GM18870 (cell line): ENCODE measurements around the gene CCDC148.
A peak's percentile ranks its signal among the peaks of the same experiment; 100 is the strongest.

ENCODE experiments used
- ATAC-seq: cut with Tn5 transposase; IDR thresholded peaks from one replicate; pipeline ENCODE4 v1.9.1; 2021; ENCODE audit warnings: moderate library complexity; ENCODE audit not compliant: unreplicated experiment

Gene CCDC148

GRCh38 chr2:158221063-158222020 lies 235.2 kb downstream of the CCDC148 start:
- no peak for ATAC-seq

DNA sequence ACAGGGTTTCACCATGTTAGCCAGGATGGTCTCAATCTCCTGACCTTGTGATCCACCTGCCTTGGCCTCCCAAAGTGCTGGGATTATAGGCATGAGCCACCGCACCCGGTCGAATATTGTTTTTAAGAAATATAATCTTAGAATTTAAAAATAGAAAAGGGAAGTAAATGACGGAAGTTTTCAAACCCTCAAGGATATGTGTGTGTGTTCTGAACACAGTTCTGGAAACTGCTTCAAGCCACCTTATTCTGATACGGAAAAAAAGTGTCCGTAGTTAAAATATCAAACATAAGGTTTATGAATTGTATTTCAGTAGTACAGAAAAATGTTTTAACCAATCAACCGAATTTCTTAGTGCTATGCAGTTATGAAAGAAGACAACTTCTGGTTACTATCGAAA lies 239.0 kb downstream of the CCDC148 start:
- ATAC-seq, result no peak

- ATAC-seq, result peak; percentile 96
Observed at GRCh38 chr2:158214431-158214830, 242.1 kb downstream of the CCDC148 start.

DNA sequence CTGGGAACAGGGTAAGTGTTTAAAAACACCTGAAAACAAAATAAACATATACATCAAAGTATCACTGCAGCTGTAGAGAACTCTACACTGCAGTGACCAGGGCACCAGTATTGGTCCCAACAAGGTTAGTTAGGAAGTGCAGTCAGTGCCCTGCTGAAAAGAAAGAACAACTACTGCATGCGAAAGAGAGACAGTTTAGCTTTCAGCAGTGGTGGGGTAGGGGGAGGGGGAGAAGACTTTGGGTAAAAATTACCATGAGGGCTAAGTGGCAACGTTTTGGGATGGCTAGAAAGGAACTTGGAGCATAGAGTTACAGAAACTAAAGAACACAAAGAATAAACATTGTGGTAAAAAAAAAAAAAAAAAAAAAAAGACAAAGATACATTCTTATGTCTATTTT lies 242.8 kb downstream of the CCDC148 start:
- ATAC-seq, result no peak

GRCh38 chr2:158212301-158212700 lies 244.3 kb downstream of the CCDC148 start:
- ATAC-seq, result no peak

DNA sequence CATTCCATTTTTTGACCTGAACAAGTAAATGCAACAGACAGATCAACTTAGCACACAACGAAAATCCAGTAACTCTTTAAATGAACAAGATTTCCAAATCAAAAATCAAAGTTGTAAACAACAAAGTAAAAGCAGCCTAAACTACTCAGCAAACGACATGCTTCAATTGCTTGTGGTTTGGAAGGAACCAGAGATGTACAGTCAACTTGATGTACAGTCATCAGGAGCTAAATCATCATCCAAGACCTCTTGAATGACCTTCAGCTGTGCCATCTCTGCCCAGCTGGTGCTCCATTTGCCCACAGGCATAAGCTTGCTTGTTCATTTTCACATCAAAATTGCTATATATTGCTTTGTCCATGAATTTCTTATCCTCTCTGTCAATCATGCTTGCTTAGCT lies 245.1 kb downstream of the CCDC148 start:
- no peak for ATAC-seq

DNA sequence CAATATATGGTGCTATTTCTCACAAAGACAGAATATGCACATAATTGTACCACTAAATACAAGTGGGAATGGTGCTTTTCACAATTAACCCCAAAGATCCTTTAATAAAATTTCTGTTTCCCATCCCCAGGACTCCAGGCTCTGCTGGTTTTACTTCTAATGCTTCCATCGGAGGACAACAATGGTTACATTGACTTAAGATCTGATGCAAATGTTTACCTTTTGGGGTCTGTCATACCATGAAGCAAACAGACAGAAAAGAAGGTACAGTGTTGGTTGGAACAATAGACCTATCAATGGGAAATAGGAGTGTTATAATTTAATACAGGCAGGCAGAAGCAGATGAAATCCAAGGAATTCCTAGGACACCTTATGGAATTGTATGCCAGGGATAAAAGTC lies 249.2 kb downstream of the CCDC148 start:
- ATAC-seq, result no peak

DNA sequence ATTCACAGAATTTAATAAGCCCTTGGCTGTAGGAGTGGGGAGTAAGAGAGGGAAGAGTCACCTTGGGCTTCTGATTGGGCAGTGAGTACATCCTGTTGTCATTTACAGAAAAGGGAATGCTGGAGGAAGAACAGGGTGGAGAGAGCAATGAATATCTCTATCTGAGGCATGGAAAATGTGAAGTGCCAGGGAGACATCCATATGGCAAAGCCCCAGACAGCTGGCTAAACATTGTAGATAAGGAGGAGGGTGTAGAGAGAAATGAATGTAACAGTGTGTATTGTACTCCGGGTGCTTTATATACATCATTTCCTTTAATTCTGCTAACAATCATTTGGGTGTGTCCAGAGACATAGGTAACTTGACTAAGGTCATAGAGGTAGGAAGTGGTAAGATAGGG lies 251.3 kb downstream of the CCDC148 start:
- ATAC-seq, result no peak

- ATAC-seq, result no peak
Observed at GRCh38 chr2:158204741-158205165, 251.8 kb downstream of the CCDC148 start.

- ATAC-seq, result no peak
Observed at GRCh38 chr2:158202161-158202815, 254.3 kb downstream of the CCDC148 start.

DNA sequence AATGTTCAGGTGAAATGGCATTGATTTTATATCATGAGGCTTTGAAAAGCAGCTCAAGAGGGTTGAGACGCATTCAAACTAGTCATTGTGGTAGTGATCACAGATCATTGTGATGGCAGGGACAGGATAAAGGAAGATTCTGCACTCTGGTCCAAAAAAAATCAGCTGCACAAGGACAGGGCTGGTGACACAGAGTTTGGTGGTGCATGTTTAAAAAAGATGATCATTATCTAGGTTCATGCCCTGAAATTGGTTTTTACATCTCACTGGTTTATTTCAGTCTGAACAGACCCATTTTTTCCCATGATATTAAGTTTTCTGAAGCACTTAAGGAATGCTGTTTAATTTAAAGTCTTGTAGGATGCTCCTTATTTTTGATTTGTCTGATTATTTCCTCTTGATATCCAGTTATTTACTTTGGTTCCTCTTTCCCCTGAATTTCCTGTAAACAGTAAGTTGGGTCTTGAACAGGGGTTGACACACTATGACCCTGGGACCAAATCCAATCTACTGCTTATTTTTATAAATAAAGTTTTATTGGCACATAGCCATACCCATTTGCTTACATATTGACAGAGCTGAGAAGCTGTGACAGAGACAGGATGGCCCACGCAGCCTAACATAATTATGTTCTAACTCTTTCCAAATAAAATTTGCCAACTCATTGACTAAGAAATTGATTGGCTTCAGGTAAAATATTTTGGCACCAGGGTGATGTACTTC lies 256.5 kb downstream of the CCDC148 start:
- ATAC-seq, result no peak

DNA sequence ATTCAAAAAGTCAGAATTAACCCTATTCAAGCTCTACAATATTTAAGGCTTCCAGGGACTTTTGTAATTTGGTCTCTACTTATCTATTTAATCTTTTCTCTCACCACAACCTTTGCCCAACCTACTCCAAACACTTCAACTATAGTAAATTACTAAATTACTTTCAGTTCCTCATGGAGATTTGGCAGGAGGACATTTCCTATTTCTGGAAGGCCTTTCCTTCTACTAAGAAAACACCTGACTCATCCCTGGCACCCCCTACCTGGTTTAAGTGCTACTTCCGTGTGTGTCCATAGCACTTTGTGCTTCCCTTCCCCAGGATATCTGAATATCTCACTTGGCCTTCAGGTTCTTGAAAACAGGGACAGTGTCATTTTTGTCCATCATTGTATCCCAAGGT lies 258.6 kb downstream of the CCDC148 start:
- ATAC-seq, result no peak

GRCh38 chr2:158194229-158194628 lies 262.3 kb downstream of the CCDC148 start:
- no peak for ATAC-seq

- no peak for ATAC-seq
Observed at GRCh38 chr2:158192515-158193443, 263.8 kb downstream of the CCDC148 start.

GRCh38 chr2:158191076-158191895 lies 265.3 kb downstream of the CCDC148 start:
- peak; percentile 83 for ATAC-seq

DNA sequence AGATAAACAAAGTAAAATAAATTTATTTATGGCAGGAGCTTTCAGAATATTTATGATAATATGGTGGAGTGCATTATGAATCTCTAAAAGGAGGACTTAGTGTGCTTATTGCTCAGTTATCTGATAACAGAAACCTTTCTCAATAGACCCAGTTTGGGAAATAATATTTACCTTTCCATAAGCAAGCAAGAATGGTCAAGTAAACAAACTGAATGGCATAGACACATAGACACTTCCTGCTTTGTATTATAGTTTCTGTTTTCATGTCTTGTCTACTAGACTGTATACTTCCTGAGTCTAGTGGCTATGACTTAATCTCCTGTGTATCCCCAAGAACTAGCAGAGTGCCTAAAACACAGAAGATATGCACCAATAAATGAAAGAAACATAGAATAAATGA lies 267.0 kb downstream of the CCDC148 start:
- peak; percentile 50 for ATAC-seq

DNA sequence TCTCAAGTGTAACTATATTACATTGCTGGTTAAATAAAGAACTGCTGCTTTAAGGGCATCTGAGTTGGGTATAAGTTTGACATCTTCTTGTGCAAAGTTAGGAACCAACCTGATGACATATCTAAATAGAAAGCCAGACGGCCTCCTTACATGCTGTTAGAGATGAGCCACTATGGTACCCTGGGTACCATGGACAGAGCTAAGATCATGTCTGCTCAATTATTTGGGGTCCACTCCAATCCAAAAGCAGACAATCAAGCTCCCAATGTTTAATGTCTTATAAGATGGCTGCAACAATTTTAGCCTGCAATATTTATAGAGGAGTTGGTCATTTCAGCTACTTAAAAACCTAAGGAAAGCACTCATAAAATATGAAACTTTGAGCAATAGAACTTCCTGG lies 268.6 kb downstream of the CCDC148 start:
- no peak for ATAC-seq

- no peak for ATAC-seq
Observed at GRCh38 chr2:158184556-158185343, 271.8 kb downstream of the CCDC148 start.

- no peak for ATAC-seq
Observed at GRCh38 chr2:158184001-158184400, 272.6 kb downstream of the CCDC148 start.
